A549 (cell line): ENCODE data around the gene DERL2. TPM values are rescaled to one million over a fixed set of nuclear protein-coding genes. Genes with fewer than 3 reads are reported as not detected.

Experiments used
- ATAC-seq, 2 experiments: fragments of 200-7000 bp in 1 of 2; fragments of >200 bp in 1 of 2; cut with Nextera tagmentation in 1 of 2; cut with Tn5 transposase in 1 of 2; 3 replicates each; pipeline versions ENCODE4 v1.8.0 to v1.9.1; 2018 to 2020; ENCODE audit warnings: mild to moderate bottlenecking in 1 of 2, moderate library complexity in 1 of 2
- CTCF ChIA-PET: fragments of 300-600 bp; sonication (Branson Sonifier 250); formaldehyde crosslinking; extraction: SDS; loops from one replicate; lab custom pipeline; 2021; ENCODE audit warnings: antibody characterized with exemption, inconsistent platforms; lab: Yijun Ruan, JAX
- POLR2A ChIA-PET: fragments of 350-600 bp; formaldehyde crosslinking; extraction: SDS; loops from one replicate; lab custom pipeline; 2021; ENCODE audit warnings: antibody characterized with exemption, inconsistent platforms; lab: Yijun Ruan, JAX
- DNase-seq, 2 experiments: peaks; one replicate each; pipeline versions ENCODE4 v3.0.0 to v3.0.0-alpha.2; 2011 to 2016; ENCODE audit warnings: low read depth in 1 of 2, low spot score in 1 of 2
- FAIRE-seq: peaks from 2 replicates; lab custom pipeline; 2011; peaks lifted over from hg19 to GRCh38; lab: Jason Lieb, UNC
- H3K27ac ChIP-seq, 2 experiments: fragments of >200 bp; sonication (Bioruptor Twin); formaldehyde crosslinking; 3 replicates each; pipeline ENCODE4 v1.5.1; 2016 to 2017
- H3K4me1 ChIP-seq: fragments of >200 bp; sonication (Bioruptor Twin); formaldehyde crosslinking; 3 replicates; pipeline ENCODE4 v1.6.1; 2016
- H3K4me2 ChIP-seq: fragments of >200 bp; sonication (Bioruptor Twin); formaldehyde crosslinking; 3 replicates; pipeline ENCODE4 v1.6.1; 2016
- H3K4me3 ChIP-seq: fragments of >200 bp; sonication (Bioruptor Twin); formaldehyde crosslinking; 3 replicates; pipeline ENCODE4 v1.5.1; 2016
- H3K9me3 ChIP-seq: fragments of >200 bp; sonication (Bioruptor Twin); formaldehyde crosslinking; 3 replicates; pipeline ENCODE4 v1.6.1; 2016
- ATOH8 ChIP-seq: fragments of 250-450 bp; sonication (Bioruptor Pico); IDR thresholded peaks from 2 replicates; pipeline ENCODE4 v1.5.0; 2020; ENCODE audit warnings: low read depth, mild to moderate bottlenecking, moderate library complexity
- CHD4 ChIP-seq: fragments of 200-600 bp; sonication (generic); IDR thresholded peaks from 2 replicates; pipeline ENCODE4 v1.6.1; 2016; ENCODE audit warnings: antibody characterized with exemption, mild to moderate bottlenecking, borderline replicate concordance
- EHMT2 ChIP-seq: fragments of 200-600 bp; sonication (generic); IDR thresholded peaks from 2 replicates; pipeline ENCODE4 v1.6.1; 2016; ENCODE audit warnings: antibody characterized with exemption, low read depth, mild to moderate bottlenecking, moderate library complexity
- EP300 ChIP-seq, 2 experiments: fragments of >200 bp; sonication (Bioruptor Twin); formaldehyde crosslinking; IDR thresholded peaks; 2 replicates in 1 of 2; 3 replicates in 1 of 2; pipeline ENCODE4 v1.6.1; 2016 to 2017
- ESRRA ChIP-seq: fragments of 150-350 bp; IDR thresholded peaks from 2 replicates; pipeline ENCODE4 v1.6.1; 2014; ENCODE audit warnings: mild to moderate bottlenecking, low read length, borderline replicate concordance
- FOSL2 ChIP-seq, 2 experiments: fragments of 450-650 bp in 1 of 2; fragments of >200 bp in 1 of 2; sonication (Bioruptor Twin) in 1 of 2; formaldehyde crosslinking; IDR thresholded peaks; 2 replicates each; pipeline versions ENCODE4 v1.5.0 to v1.6.1; 2016 to 2020; ENCODE audit warnings: mild to moderate bottlenecking in 1 of 2, moderate library complexity in 1 of 2
- HDAC2 ChIP-seq: fragments of 200-600 bp; sonication (generic); IDR thresholded peaks from 2 replicates; pipeline ENCODE4 v1.6.1; 2016
- HEYL ChIP-seq: fragments of 250-450 bp; sonication (Bioruptor Pico); IDR thresholded peaks from 2 replicates; pipeline ENCODE4 v1.8.0; 2021; ENCODE audit warnings: mild to moderate bottlenecking, moderate library complexity
- JUN ChIP-seq, 2 experiments: fragments of >200 bp; sonication (Bioruptor Twin); formaldehyde crosslinking; IDR thresholded peaks; 2 replicates in 1 of 2; 3 replicates in 1 of 2; pipeline ENCODE4 v1.6.1; 2016 to 2017
- KDM5A ChIP-seq: fragments of 200-600 bp; sonication (generic); IDR thresholded peaks from 2 replicates; pipeline ENCODE4 v1.6.1; 2016; ENCODE audit warnings: antibody characterized with exemption, mild to moderate bottlenecking
- MYC ChIP-seq: IDR thresholded peaks from 2 replicates; pipeline ENCODE4 v1.6.1; 2012; ENCODE audit warnings: mild to moderate bottlenecking, inconsistent platforms, low read length, improper control_type of control experiment, borderline replicate concordance
- PHF8 ChIP-seq: fragments of 200-600 bp; sonication (generic); IDR thresholded peaks from 2 replicates; pipeline ENCODE4 v1.6.1; 2016; ENCODE audit warnings: low read depth, mild to moderate bottlenecking, antibody characterized with exemption, moderate library complexity, borderline replicate concordance
- POLR2A ChIP-seq: IDR thresholded peaks from 2 replicates; pipeline ENCODE4 v1.6.1; 2012; ENCODE audit warnings: mild to moderate bottlenecking, low read length
- POLR2AphosphoS2 ChIP-seq: conservative IDR thresholded peaks from 2 replicates; pipeline ENCODE4 v1.6.1; 2012; ENCODE audit warnings: low read length, improper control_type of control experiment, inconsistent platforms
- RAD21 ChIP-seq, 2 experiments: fragments of >200 bp in 1 of 2; sonication (Bioruptor Twin) in 1 of 2; formaldehyde crosslinking in 1 of 2; IDR thresholded peaks in 1 of 2; conservative IDR thresholded peaks in 1 of 2; 2 replicates in 1 of 2; 3 replicates in 1 of 2; pipeline ENCODE4 v1.6.1; 2012 to 2018; ENCODE audit warnings: inconsistent platforms in 1 of 2
- TFCP2L1 ChIP-seq: fragments of 250-450 bp; sonication (Bioruptor Pico); IDR thresholded peaks from 2 replicates; pipeline ENCODE4 v1.5.0; 2021; ENCODE audit warnings: mild to moderate bottlenecking
- TP53 ChIP-seq: fragments of 250-450 bp; sonication (Bioruptor Pico); IDR thresholded peaks from 2 replicates; pipeline ENCODE4 v1.5.0; 2021; ENCODE audit warnings: mild to moderate bottlenecking, moderate library complexity
- WGBS: methylation state at CpG from one replicate; pipeline ENCODE4 v1.1.6; 2017; ENCODE audit errors: missing lambda C conversion rate; 5-methylcytosine and 5-hydroxymethylcytosine counted together
- polyA minus RNA-seq: library from RNA; depleted of rRNA, polyadenylated mRNA; stranded (reverse); fragments of >200 nt; gene quantifications from 2 replicates; pipeline ENCODE4 v1.2.3, GENCODE V29; 2011; rRNA and poly(A)+ RNA removed
- polyA plus RNA-seq, 4 experiments: library from polyadenylated mRNA; depleted of rRNA in 3 of 4; stranded (reverse); fragments of >200 nt; fragmentation: RNase III in 1 of 4; extraction: RNeasy Plus Mini Kit Qiagen cat#74134 plus additional on column Dnase treatment in 1 of 4; gene quantifications; 2 replicates in 3 of 4; 3 replicates in 1 of 4; pipeline ENCODE4 v1.2.3, GENCODE V29; 2011 to 2017
- TF ChIP-seq, protein P1 (sequence below): fragments of >200 bp; sonication (Bioruptor Twin); formaldehyde crosslinking; IDR thresholded peaks from 3 replicates; pipeline ENCODE4 v1.6.1; 2016

DERL2 gene
- polyA plus RNA-seq (2011; rRNA removed) (137 and 139 TPM in 2 replicates), polyA plus RNA-seq (2017; fragmentation: RNase III; extraction: RNeasy Plus Mini Kit Qiagen cat#74134 plus additional on column Dnase treatment) (113 to 120 TPM (median 115 TPM) in 3 replicates), polyA minus RNA-seq (33.5 and 38.9 TPM in 2 replicates)
- polyA plus RNA-seq (2012; cell fraction: cytosol; rRNA removed) = 48.4 and 51.9 TPM in 2 replicates
- 33.7 and 50.6 TPM in 2 replicates for polyA plus RNA-seq (2012; cell fraction: nucleus; rRNA removed)

- Histone ChIP-seq H3K4me3 (peak within 1 kb of the TSS; percentile 93), H3K9me3 (peaks cover 34% of the 10 kb centered on the region), H3K4me1 (peaks cover 11% of the 10 kb centered on the region; the same call in 2 of the 3 replicates), H3K27ac (peak within 1 kb of the TSS; percentile 93 to 95), H3K4me2 (peak within 1 kb of the TSS; percentile 86)
- POLR2A ChIA-PET = interaction anchor here (0.6 to 3.0 kb wide), 20 partner anchors 8 to 959 kb away, joined by 3 to 41 read pairs (median 4); partner anchors contain the start of genes C1QBP, DHX33, NUP88 and PIMREG
- DNase-seq (peak; percentile 63 to 74), ATAC-seq (peak; percentile 46 to 61), FAIRE-seq (no peak)
- CTCF ChIA-PET = interaction anchor here (1.4 to 5.7 kb wide), 4 partner anchors 10 to 46 kb away, joined by 3 to 43 read pairs (median 9); partner anchors contain the start of gene C1QBP
- WGBS = 13% methylated on average over 16 of the region's 29 CpGs
- peak; percentile 94 for TF ChIP-seq POLR2A
- peak; percentile 53; the same call in 1 of the 2 replicates for TF ChIP-seq HDAC2
- 0 out of 2 replicates have a peak, but pooled peaks have one; percentile 34 for TF ChIP-seq MYC
- peak in 1 of 2 experiments; percentile 74; a peak in 2 of 5 replicates for TF ChIP-seq JUN (IDR thresholded peaks at IDR 0.05)
- TF ChIP-seq, protein P1, sequence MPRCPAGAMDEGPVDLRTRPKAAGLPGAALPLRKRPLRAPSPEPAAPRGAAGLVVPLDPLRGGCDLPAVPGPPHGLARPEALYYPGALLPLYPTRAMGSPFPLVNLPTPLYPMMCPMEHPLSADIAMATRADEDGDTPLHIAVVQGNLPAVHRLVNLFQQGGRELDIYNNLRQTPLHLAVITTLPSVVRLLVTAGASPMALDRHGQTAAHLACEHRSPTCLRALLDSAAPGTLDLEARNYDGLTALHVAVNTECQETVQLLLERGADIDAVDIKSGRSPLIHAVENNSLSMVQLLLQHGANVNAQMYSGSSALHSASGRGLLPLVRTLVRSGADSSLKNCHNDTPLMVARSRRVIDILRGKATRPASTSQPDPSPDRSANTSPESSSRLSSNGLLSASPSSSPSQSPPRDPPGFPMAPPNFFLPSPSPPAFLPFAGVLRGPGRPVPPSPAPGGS = 0 out of 3 replicates have a peak, but pooled peaks have one; percentile 56
- 0 out of 2 replicates have a peak, but pooled peaks have one; percentile 8 for TF ChIP-seq TFCP2L1
- peak; percentile 95 for TF ChIP-seq KDM5A
- no peak for TF ChIP-seq HEYL (CRISPR knock-in tag)
- peak; percentile 95; the same call in 1 of the 2 replicates for TF ChIP-seq PHF8
- no peak for TF ChIP-seq ATOH8 (CRISPR knock-in tag)
- no peak for TF ChIP-seq EHMT2
Observed at GRCh38 chr17:5485270-5486205, at the start of gene DERL2. TSS of gene DERL2 (minus strand) at chr17:5486178. CDS start at chr17:5486161, 17 bp downstream.

DNA sequence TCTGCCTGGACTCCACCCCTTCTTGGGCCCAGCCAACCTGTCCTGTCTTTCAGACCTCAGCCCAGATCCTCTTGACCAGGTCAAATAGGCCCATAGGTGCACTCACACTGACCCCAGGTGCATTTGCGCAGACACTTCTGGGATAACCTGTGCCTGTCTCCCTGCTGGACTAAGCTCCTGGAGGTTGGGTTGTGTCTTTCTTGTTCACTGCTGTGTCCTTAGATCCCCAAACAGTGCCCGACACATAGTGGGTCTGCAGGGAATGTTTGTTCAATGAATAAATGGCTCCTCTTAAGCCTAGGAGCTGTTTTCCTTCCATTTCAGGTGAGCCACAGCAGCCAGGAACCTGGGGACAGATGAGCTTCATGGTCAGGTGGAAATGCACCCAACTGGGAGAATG is 49.5 kb upstream of the DERL2 start:
- DNase-seq = no peak
- no peak overlapping the region for H3K4me3 ChIP-seq
- POLR2A ChIA-PET = no interaction called here
- CTCF ChIA-PET = interaction anchor here (0.8 kb wide), 1 partner anchor 13 kb away, joined by 3 read pairs; no protein-coding TSS in a partner anchor
- no peak for FAIRE-seq
- no peak overlapping the region for H3K27ac ChIP-seq
- H3K9me3 ChIP-seq = no peaks in the 10 kb centered on the region
- no peaks in the 10 kb centered on the region for H3K4me1 ChIP-seq
- no peak overlapping the region for H3K4me2 ChIP-seq
- WGBS = 73% methylated on average over 2 of the region's 2 CpGs
- no peak for TF ChIP-seq RAD21 (conservative IDR thresholded peaks at IDR 0.05 in 1 of 2, IDR thresholded peaks at IDR 0.05 in 1 of 2)
- TF ChIP-seq EP300 (IDR thresholded peaks at IDR 0.05) = no peak
- no peak for TF ChIP-seq CHD4
- no peak for TF ChIP-seq ESRRA
- no peak for TF ChIP-seq TP53 (CRISPR knock-in tag)
- no peak for TF ChIP-seq POLR2AphosphoS2
- no peak for TF ChIP-seq FOSL2 (IDR thresholded peaks at IDR 0.05)
- TF ChIP-seq FOSL2 (CRISPR knock-in tag; IDR thresholded peaks at IDR 0.05) = no peak
- no peak for ATAC-seq
